Measurements from ENCODE around the gene CNPY3. TPM values are rescaled to one million over a fixed set of nuclear protein-coding genes. Genes with fewer than 3 reads are reported as not detected.
A peak's percentile ranks its signal among the peaks of the same experiment; 100 is the strongest.

Gene CNPY3
- total RNA-seq, 2 donors from 2014 or later, result 50.8 to 74.7 TPM

DNA sequence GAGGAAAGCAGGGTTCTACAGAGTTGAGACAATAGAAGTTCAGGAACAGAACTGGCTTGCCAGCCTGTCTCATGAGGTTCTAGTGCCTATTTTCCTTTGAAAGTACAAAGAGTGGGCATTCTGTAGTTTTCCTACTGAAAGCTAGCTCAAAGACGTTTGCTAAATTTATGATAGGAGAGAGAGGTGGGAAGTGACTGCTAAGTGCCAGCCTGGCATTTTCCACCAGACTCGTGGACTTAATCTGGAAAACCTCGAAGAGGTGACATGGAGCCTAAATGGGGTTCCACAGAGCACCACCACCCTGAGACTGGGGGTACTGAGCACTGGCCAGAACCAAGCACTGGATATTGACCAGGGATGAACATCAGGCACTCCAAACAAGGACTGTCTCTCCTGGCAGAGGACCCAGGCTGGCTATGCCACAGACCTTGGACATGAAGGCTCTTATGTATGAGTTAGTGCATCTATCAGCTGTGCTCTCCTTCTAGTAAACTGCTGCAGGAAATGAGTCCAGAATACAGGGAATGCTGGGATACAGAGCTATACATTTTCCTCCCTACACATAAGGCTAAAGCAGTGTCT, 42.6 kb downstream of the CNPY3 start:
- 69 to 83% methylated on average over 3 of the region's 3 CpGs for whole genome bisulfite sequencing, 2 donors
- peaks cover 27% of the 10 kb centered on the region for H3K4me1 ChIP-seq
- H3K36me3 ChIP-seq (replicated peaks in 1 of 2; ENCODE audit: insufficient read depth in 1 of 2, low read depth in 2 of 2), result no peaks in the 10 kb centered on the region
- TF ChIP-seq POLR2A (IDR thresholded peaks at IDR 0.05) (no peak), CTCF (IDR thresholded peaks at IDR 0.05) (no peak)
- no peak for DNase-seq
- H3K27ac ChIP-seq, result peak overlapping the region in 2 of 4 donors; percentile 31 to 67
- no peak for ATAC-seq
- intact Hi-C loops (cut with DNase I), result no loop called here
- H3K9me3 ChIP-seq, result no peaks in the 10 kb centered on the region
- H3K27me3 ChIP-seq, result no peaks in the 10 kb centered on the region
- H3K4me3 ChIP-seq, result no peak overlapping the region

GRCh38 chr6:42973926-42974325, 44.6 kb downstream of the CNPY3 start:
- H3K27me3 ChIP-seq, result no peaks in the 10 kb centered on the region
- no peak for ATAC-seq
- no peak overlapping the region for H3K4me3 ChIP-seq
- WGBS, 2 donors, result 92 to 97% methylated on average over 3 of the region's 3 CpGs
- H3K4me1 ChIP-seq, result peaks cover 40% of the 10 kb centered on the region
- no peaks in the 10 kb centered on the region for H3K9me3 ChIP-seq
- intact Hi-C loops (cut with DNase I), result no loop called here
- no peak for TF ChIP-seq CTCF (IDR thresholded peaks at IDR 0.05)
- no peak for TF ChIP-seq POLR2A (IDR thresholded peaks at IDR 0.05)
- no peaks in the 10 kb centered on the region for H3K36me3 ChIP-seq (replicated peaks in 1 of 2; ENCODE audit: insufficient read depth in 1 of 2, low read depth in 2 of 2)
- H3K27ac ChIP-seq, result no peak overlapping the region
- DNase-seq, result no peak

- WGBS, 2 donors, result 69 to 70% methylated on average over 5 of the region's 5 CpGs
- DNase-seq (no peak), ATAC-seq (no peak)
- H3K4me1 ChIP-seq, result peaks cover 42% of the 10 kb centered on the region
- H3K9me3 ChIP-seq, result no peaks in the 10 kb centered on the region
- H3K4me3 ChIP-seq, result no peak overlapping the region
- no peak overlapping the region for H3K27ac ChIP-seq
- H3K36me3 ChIP-seq (replicated peaks in 1 of 2; ENCODE audit: insufficient read depth in 1 of 2, low read depth in 2 of 2), result no peaks in the 10 kb centered on the region
- intact Hi-C loops (cut with DNase I), result no loop called here
- TF ChIP-seq CTCF (IDR thresholded peaks at IDR 0.05) (no peak), POLR2A (IDR thresholded peaks at IDR 0.05) (no peak)
- H3K27me3 ChIP-seq, result no peaks in the 10 kb centered on the region
Observed at GRCh38 chr6:42974919-42975505, 45.7 kb downstream of the CNPY3 start.

DNA sequence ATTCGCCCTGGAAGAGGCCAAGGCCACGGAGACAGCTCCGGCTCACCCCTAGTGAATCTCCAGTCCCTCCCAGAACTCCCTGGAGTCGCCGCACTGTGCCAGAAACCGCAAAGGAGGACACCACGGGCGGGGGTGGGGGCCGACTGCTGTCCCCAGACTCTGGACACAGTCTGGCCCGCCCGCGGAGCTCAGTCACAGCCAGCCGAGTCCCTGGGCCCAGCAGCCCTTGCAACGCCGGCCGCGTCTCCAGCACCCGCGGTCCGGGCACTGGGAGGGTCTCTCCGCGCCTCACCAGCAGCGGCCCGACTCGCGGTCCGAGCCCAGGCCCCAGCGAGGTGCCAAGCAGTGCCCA, 49.2 kb downstream of the CNPY3 start:
- Histone ChIP-seq H3K4me3 (peak overlapping the region; percentile 58 to 73), H3K4me1 (peaks cover 31% of the 10 kb centered on the region), H3K36me3 (replicated peaks in 1 of 2; ENCODE audit: insufficient read depth in 1 of 2, low read depth in 2 of 2) (no peaks in the 10 kb centered on the region), H3K27me3 (no peaks in the 10 kb centered on the region), H3K9me3 (no peaks in the 10 kb centered on the region), H3K27ac (peak overlapping the region; percentile 70 to 95 (median 84))
- ATAC-seq (no peak), DNase-seq (peak; percentile 39 to 51 (median 40))
- TF ChIP-seq CTCF (IDR thresholded peaks at IDR 0.05) (no peak), POLR2A (IDR thresholded peaks at IDR 0.05) (no peak)
- intact Hi-C loops (cut with DNase I), result no loop called here
- WGBS, 2 donors, result 0% methylated on average over 27 of the region's 28 CpGs; no CpG with 5 or more reads in 1 of the 2 donors

All from body of pancreas (tissue), 4 donors.